ENCODE results near the gene CLHC1.

- no peak for TF ChIP-seq TAF1 (IDR thresholded peaks at IDR 0.05; ENCODE audit: borderline replicate concordance, low read depth, low read length)
- TF ChIP-seq POLR2AphosphoS5 (IDR thresholded peaks at IDR 0.05; ENCODE audit: low read depth, low read length), result no peak
- TF ChIP-seq POLR2A (IDR thresholded peaks at IDR 0.05; ENCODE audit: low read depth, low read length), result no peak
Observed at GRCh38 chr2:55169915-55170314, 62.2 kb downstream of the CLHC1 start.
